ENCODE data around the gene GRIP1.

DNA sequence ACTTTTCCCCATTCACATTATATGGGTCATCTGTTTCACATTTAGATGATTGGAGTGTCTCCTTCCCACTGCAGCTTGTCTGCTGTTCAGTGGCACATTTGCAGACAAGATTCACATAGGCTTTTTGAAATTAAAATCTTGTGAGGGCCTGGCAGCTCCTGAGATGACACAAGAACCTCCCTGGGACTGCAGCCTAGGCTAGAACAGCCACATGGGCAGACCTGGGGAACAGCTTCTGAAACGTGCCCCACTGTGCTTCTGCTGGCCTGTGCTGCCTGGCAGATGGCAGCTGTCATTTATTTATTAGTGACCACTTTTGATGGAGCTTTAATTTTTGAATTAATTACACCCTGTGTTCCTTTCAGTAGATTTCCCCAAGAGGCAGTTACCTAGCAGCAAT is 137.4 kb downstream of the GRIP1 start:
- no peak for TF ChIP-seq MAX (CRISPR knock-in tag; IDR thresholded peaks at IDR 0.05)
- TF ChIP-seq ETV6 (CRISPR knock-in tag; IDR thresholded peaks at IDR 0.05): no peak
- TF ChIP-seq SP1 (CRISPR knock-in tag; conservative IDR thresholded peaks at IDR 0.05): no peak
- TF ChIP-seq NR3C1 (CRISPR knock-in tag; conservative IDR thresholded peaks at IDR 0.05; ENCODE audit: low read depth): no peak
- TF ChIP-seq KAT7 (CRISPR knock-in tag; IDR thresholded peaks at IDR 0.05; ENCODE audit: borderline replicate concordance): no peak

Data from WTC11 (cell line).